B cell (primary cell): ENCODE measurements around the gene ERRFI1.

ENCODE experiments used
- EZH2 ChIP-seq: IDR thresholded peaks from 2 replicates; pipeline ENCODE4 v1.6.1; 2012; ENCODE audit warnings: borderline replicate concordance, low read depth, mild to moderate bottlenecking, moderate library complexity, low read length; ENCODE audit not compliant: insufficient read depth, poor library complexity, severe bottlenecking
- TF ChIP-seq, protein P1 (sequence below): fragments of 200-600 bp; IDR thresholded peaks from one replicate; pipeline ENCODE4 v1.8.0; 2022; ENCODE audit warnings: antibody characterized with exemption, mild to moderate bottlenecking

DNA sequence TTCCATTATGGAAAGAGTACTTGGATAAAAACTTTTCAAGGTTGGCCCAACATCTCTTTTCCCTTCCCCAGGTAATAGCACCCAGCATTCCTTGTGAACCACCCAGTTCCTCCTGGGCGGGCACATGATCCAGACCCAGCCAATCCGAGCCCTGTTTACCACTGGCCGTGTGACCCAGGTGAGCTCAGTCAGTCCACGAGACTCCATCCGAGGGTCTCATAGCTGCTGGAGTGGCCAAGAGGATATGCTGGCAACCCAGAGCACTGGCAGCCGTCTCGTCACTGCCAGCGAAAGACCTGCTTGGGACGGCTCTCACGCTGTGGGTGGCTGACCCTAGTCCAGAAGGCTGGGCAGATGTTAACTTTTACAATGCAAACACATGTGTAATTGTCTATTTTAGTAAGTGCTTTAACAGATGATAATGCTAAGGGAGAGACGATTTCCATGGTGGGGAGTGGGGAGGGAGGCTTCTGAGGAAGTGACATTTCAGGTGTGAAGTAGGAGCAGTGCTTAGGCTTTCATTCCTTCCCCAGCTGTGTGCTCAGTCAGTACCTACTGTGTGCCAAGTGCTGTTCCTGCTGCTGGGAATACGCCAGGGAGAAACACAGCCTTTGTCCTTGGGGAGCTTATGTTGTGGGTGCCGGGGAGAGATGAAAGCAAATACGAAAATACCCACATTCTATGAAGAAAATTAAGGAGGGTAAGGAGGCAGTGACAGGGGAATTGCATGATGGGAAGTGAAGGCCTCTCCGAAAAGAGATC lies 40.1 kb downstream of the ERRFI1 start:
- TF ChIP-seq, protein P1, sequence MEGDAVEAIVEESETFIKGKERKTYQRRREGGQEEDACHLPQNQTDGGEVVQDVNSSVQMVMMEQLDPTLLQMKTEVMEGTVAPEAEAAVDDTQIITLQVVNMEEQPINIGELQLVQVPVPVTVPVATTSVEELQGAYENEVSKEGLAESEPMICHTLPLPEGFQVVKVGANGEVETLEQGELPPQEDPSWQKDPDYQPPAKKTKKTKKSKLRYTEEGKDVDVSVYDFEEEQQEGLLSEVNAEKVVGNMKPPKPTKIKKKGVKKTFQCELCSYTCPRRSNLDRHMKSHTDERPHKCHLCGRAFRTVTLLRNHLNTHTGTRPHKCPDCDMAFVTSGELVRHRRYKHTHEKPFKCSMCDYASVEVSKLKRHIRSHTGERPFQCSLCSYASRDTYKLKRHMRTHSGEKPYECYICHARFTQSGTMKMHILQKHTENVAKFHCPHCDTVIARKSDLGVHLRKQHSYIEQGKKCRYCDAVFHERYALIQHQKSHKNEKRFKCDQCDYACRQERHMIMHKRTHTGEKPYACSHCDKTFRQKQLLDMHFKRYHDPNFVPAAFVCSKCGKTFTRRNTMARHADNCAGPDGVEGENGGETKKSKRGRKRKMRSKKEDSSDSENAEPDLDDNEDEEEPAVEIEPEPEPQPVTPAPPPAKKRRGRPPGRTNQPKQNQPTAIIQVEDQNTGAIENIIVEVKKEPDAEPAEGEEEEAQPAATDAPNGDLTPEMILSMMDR: no peak
- no peak for TF ChIP-seq EZH2
